Karpas-422 (cell line): ENCODE results near the gene ZFP36L1. TPM values are rescaled to one million over a fixed set of nuclear protein-coding genes. Genes with fewer than 3 reads are reported as not detected.

Experiments
- DNase-seq: peaks from one replicate; pipeline ENCODE4 v3.0.0-alpha.2; 2015
- H2AFZ ChIP-seq: fragments of 200-600 bp; sonication (generic); 2 replicates; pipeline ENCODE4 v1.6.1; 2014; ENCODE audit warnings: antibody characterized with exemption, low read length, mixed read lengths
- H3K27ac ChIP-seq: fragments of 200-600 bp; sonication (generic); 2 replicates; pipeline ENCODE4 v1.5.1; 2014; ENCODE audit warnings: mild to moderate bottlenecking, low read length, moderate library complexity
- H3K27me3 ChIP-seq: fragments of 200-600 bp; sonication (generic); 2 replicates; pipeline ENCODE4 v1.6.1; 2014; ENCODE audit warnings: low read length, mixed read lengths
- H3K36me3 ChIP-seq: fragments of 200-600 bp; sonication (generic); 2 replicates; pipeline ENCODE4 v1.6.1; 2014; ENCODE audit warnings: low read length, mixed read lengths; ENCODE audit not compliant: insufficient read depth
- H3K4me1 ChIP-seq: fragments of 200-600 bp; sonication (generic); 2 replicates; pipeline ENCODE4 v1.6.1; 2014; ENCODE audit warnings: mild to moderate bottlenecking, low read length, mixed read lengths
- H3K4me2 ChIP-seq: fragments of 200-600 bp; sonication (generic); 2 replicates; pipeline ENCODE4 v1.6.1; 2014; ENCODE audit warnings: low read length, low read depth, mild to moderate bottlenecking; ENCODE audit not compliant: poor library complexity, severe bottlenecking
- H3K4me3 ChIP-seq: fragments of 200-600 bp; sonication (generic); 2 replicates; pipeline ENCODE4 v1.5.1; 2014; ENCODE audit warnings: mild to moderate bottlenecking, antibody characterized with exemption, low read length, mixed read lengths
- H3K79me2 ChIP-seq: fragments of 200-600 bp; sonication (generic); 2 replicates; pipeline ENCODE4 v1.6.1; 2014; ENCODE audit warnings: mild to moderate bottlenecking, low read length, mixed read lengths
- H3K9ac ChIP-seq: fragments of 200-600 bp; sonication (generic); 2 replicates; pipeline ENCODE4 v1.6.0; 2014; ENCODE audit warnings: low read length
- H3K9me2 ChIP-seq: fragments of 200-600 bp; sonication (generic), shearing (Covaris generic); replicated peaks from 2 replicates; pipeline ENCODE4 v1.6.0; 2014; ENCODE audit warnings: mild to moderate bottlenecking, low read length, moderate library complexity; ENCODE audit not compliant: insufficient read depth
- H3K9me3 ChIP-seq: fragments of 300-700, 200-600 bp; sonication (generic); 2 replicates; pipeline ENCODE4 v1.6.1; 2014; ENCODE audit warnings: low read length, mixed read lengths
- H4K20me1 ChIP-seq: fragments of 200-600 bp; sonication (generic); 2 replicates; pipeline ENCODE4 v1.6.1; 2014; ENCODE audit warnings: mild to moderate bottlenecking, antibody characterized with exemption, low read length, low read depth; ENCODE audit not compliant: insufficient read depth
- total RNA-seq: library from RNA; depleted of rRNA; stranded (reverse); fragments of >200 nt; shearing (Covaris generic); gene quantifications from 2 replicates; pipeline ENCODE4 v1.2.3, GENCODE V29; 2014; ENCODE audit warnings: low replicate concordance

The ZFP36L1 gene
- total RNA-seq, 1 experiment from 2014 or later = 76.8 TPM

- Histone ChIP-seq H4K20me1 (no peaks in the 10 kb centered on the region), H3K79me2 (0 out of 2 replicates have a peak, but pooled peaks cover 4% of the 10 kb centered on the region), H3K27ac (no peak overlapping the region), H3K27me3 (no peaks in the 10 kb centered on the region), H3K4me1 (peaks cover 55% of the 10 kb centered on the region), H3K4me3 (no peak overlapping the region), H3K4me2 (no peak overlapping the region), H3K9ac (no peak overlapping the region), H2AFZ (no peak overlapping the region), H3K9me2 (no peaks in the 10 kb centered on the region), H3K9me3 (no peaks in the 10 kb centered on the region), H3K36me3 (no peaks in the 10 kb centered on the region)
- no peak for DNase-seq
Measured at GRCh38 chr14:68820119-68820518, 27.3 kb upstream of the ZFP36L1 start.

- no peak for DNase-seq
- H3K4me2 ChIP-seq = no peak overlapping the region
Measured at GRCh38 chr14:68819260-68819691, 26.4 kb upstream of the ZFP36L1 start.

GRCh38 chr14:68817506-68818212, 24.8 kb upstream of the ZFP36L1 start:
- Histone ChIP-seq H3K9ac (peak overlapping the region; percentile 90; the same call in 1 of the 2 replicates), H3K4me3 (peak overlapping the region; percentile 72; the same call in 1 of the 2 replicates), H3K4me2 (peak overlapping the region; percentile 96), H3K27ac (no peak overlapping the region), H4K20me1 (no peaks in the 10 kb centered on the region), H3K4me1 (peaks cover 62% of the 10 kb centered on the region), H3K79me2 (0 out of 2 replicates have a peak, but pooled peaks cover 4% of the 10 kb centered on the region), H3K27me3 (no peaks in the 10 kb centered on the region), H3K36me3 (no peaks in the 10 kb centered on the region), H2AFZ (no peak overlapping the region), H3K9me3 (no peaks in the 10 kb centered on the region), H3K9me2 (no peaks in the 10 kb centered on the region)
- DNase-seq = peak; percentile 57

More at GRCh38 chr14:68819260-68819691, 26.4 kb upstream of the ZFP36L1 start:
- Histone ChIP-seq H3K4me1 (peaks cover 58% of the 10 kb centered on the region), H3K79me2 (0 out of 2 replicates have a peak, but pooled peaks cover 4% of the 10 kb centered on the region), H2AFZ (no peak overlapping the region), H4K20me1 (no peaks in the 10 kb centered on the region), H3K9ac (no peak overlapping the region), H3K4me3 (no peak overlapping the region), H3K27me3 (no peaks in the 10 kb centered on the region), H3K9me3 (no peaks in the 10 kb centered on the region), H3K9me2 (no peaks in the 10 kb centered on the region), H3K36me3 (no peaks in the 10 kb centered on the region), H3K27ac (no peak overlapping the region)

- H3K4me3 ChIP-seq = peak overlapping the region; percentile 72; the same call in 1 of the 2 replicates
- H3K27ac ChIP-seq = no peak overlapping the region
- no peaks in the 10 kb centered on the region for H3K36me3 ChIP-seq
- no peaks in the 10 kb centered on the region for H3K27me3 ChIP-seq
- H3K9me3 ChIP-seq = no peaks in the 10 kb centered on the region
- DNase-seq = no peak
- H3K9ac ChIP-seq = peak overlapping the region; percentile 90
- H3K4me2 ChIP-seq = peak overlapping the region; percentile 96
- H4K20me1 ChIP-seq = no peaks in the 10 kb centered on the region
- peaks cover 60% of the 10 kb centered on the region for H3K4me1 ChIP-seq
- peak overlapping the region; percentile 54; the same call in 1 of the 2 replicates for H2AFZ ChIP-seq
- H3K9me2 ChIP-seq = no peaks in the 10 kb centered on the region
- H3K79me2 ChIP-seq = 0 out of 2 replicates have a peak, but pooled peaks cover 4% of the 10 kb centered on the region
Measured at GRCh38 chr14:68816943-68817430, 24.1 kb upstream of the ZFP36L1 start.

- Histone ChIP-seq H3K9ac (peak overlapping the region; percentile 90), H4K20me1 (no peaks in the 10 kb centered on the region), H3K27me3 (no peaks in the 10 kb centered on the region), H3K36me3 (no peaks in the 10 kb centered on the region), H3K79me2 (0 out of 2 replicates have a peak, but pooled peaks cover 4% of the 10 kb centered on the region), H3K9me2 (no peaks in the 10 kb centered on the region), H3K4me2 (peak overlapping the region; percentile 96), H3K9me3 (no peaks in the 10 kb centered on the region), H3K4me1 (peaks cover 53% of the 10 kb centered on the region), H2AFZ (peak overlapping the region; percentile 91), H3K4me3 (peak overlapping the region; percentile 72), H3K27ac (peak overlapping the region; percentile 80)
- peak; percentile 98 for DNase-seq
Measured at GRCh38 chr14:68816183-68816942, 23.5 kb upstream of the ZFP36L1 start.

- no peaks in the 10 kb centered on the region for H3K9me3 ChIP-seq
- no peaks in the 10 kb centered on the region for H3K36me3 ChIP-seq
- 0 out of 2 replicates have a peak, but pooled peaks cover 4% of the 10 kb centered on the region for H3K79me2 ChIP-seq
- H3K9me2 ChIP-seq = no peaks in the 10 kb centered on the region
- H3K4me1 ChIP-seq = peaks cover 53% of the 10 kb centered on the region
- peak; percentile 68 for DNase-seq
- no peaks in the 10 kb centered on the region for H3K27me3 ChIP-seq
- H3K9ac ChIP-seq = peak overlapping the region; percentile 90
- H3K27ac ChIP-seq = peak overlapping the region; percentile 80
- H3K4me3 ChIP-seq = peak overlapping the region; percentile 72
- no peaks in the 10 kb centered on the region for H4K20me1 ChIP-seq
- peak overlapping the region; percentile 91 for H2AFZ ChIP-seq
- H3K4me2 ChIP-seq = peak overlapping the region; percentile 96
Measured at GRCh38 chr14:68815298-68816182, 22.7 kb upstream of the ZFP36L1 start.

- no peak overlapping the region; the same call in 1 of the 2 replicates for H2AFZ ChIP-seq
Measured at GRCh38 chr14:68814539-68815297, 21.9 kb upstream of the ZFP36L1 start.

More at GRCh38 chr14:68814539-68815297, 21.9 kb upstream of the ZFP36L1 start:
- Histone ChIP-seq H3K27ac (peak overlapping the region; percentile 80), H3K4me1 (peaks cover 53% of the 10 kb centered on the region), H3K36me3 (no peaks in the 10 kb centered on the region), H3K79me2 (0 out of 2 replicates have a peak, but pooled peaks cover 4% of the 10 kb centered on the region), H3K4me3 (peak overlapping the region; percentile 72), H3K9me3 (no peaks in the 10 kb centered on the region), H4K20me1 (no peaks in the 10 kb centered on the region), H3K9me2 (no peaks in the 10 kb centered on the region), H3K27me3 (no peaks in the 10 kb centered on the region), H3K4me2 (peak overlapping the region; percentile 96), H3K9ac (peak overlapping the region; percentile 90)
- peak; percentile 86 for DNase-seq
